Measurements from ENCODE around the gene CAMKMT. TPM values are rescaled to one million over a fixed set of nuclear protein-coding genes. Genes with fewer than 3 reads are reported as not detected.

The CAMKMT gene
- total RNA-seq, 5 donors from 2014 or later (not counting 1 experiment from before 2014, with no cell fraction given), result 11.9 to 20.2 (median 16.5) TPM

DNA sequence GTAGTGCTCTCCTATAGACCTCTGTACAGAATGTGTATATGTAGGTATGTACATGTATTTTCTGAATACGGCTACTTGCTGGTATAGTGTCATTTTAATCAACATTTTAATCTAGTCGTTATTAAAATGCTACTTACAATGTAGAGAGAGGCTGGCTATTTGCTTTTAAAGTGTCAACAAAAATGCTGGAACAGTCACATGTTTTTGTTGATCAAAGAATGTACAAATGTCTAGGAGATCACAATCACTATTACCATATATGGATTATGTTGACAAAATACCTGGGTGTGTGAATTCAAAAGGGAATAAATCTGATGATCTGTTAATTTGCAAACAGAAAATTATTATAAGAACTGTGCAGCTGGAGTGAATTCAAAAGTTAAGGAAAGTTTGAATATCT, 170.3 kb downstream of the CAMKMT start:
- H3K4me1 ChIP-seq (ENCODE audit: control insufficient read depth in 1 of 2, extremely low read depth in 1 of 2, insufficient read depth in 2 of 2, low read length in 2 of 2), result no peaks in the 10 kb centered on the region
- H3K4me3 Mint-ChIP-seq, result no peak overlapping the region
- no peaks in the 10 kb centered on the region for H3K9me3 ChIP-seq
- H3K36me3 Mint-ChIP-seq, result peaks cover 26% of the 10 kb centered on the region
- no peaks in the 10 kb centered on the region for H3K27me3 Mint-ChIP-seq
- no CpG with 5 or more reads among the region's 2 CpGs for WGBS (ENCODE audit: insufficient coverage)
- DNase-seq (no peak), ATAC-seq (replicated peaks in 1 of 4) (no peak)
- ChIA-PET CTCF (no interaction called here), POLR2A (no interaction called here)
- no peak overlapping the region for H3K27ac ChIP-seq (ENCODE audit: low read length)
- H3K27me3 ChIP-seq (replicated peaks in 1 of 2; ENCODE audit: control insufficient read depth in 2 of 2, extremely low read depth in 1 of 2, insufficient read depth in 2 of 2, low read length in 1 of 2), result no peaks in the 10 kb centered on the region
- peaks cover 0 to 6% (median 5%) of the 10 kb centered on the region in 3 donors for H3K4me1 Mint-ChIP-seq
- no peak overlapping the region for H3K4me3 ChIP-seq (ENCODE audit: control insufficient read depth in 1 of 2, extremely low read depth in 1 of 2, low read length in 1 of 2)
- H3K9me3 Mint-ChIP-seq, result peaks cover 0 to 2% (median 0%) of the 10 kb centered on the region in 3 donors
- H3K27ac Mint-ChIP-seq, result no peak overlapping the region
- no peaks in the 10 kb centered on the region for H3K36me3 ChIP-seq (ENCODE audit: control insufficient read depth in 2 of 2, extremely low read depth in 1 of 2, insufficient read depth in 1 of 2, low read length in 1 of 2)

GRCh38 chr2:44533508-44533907, 171.8 kb downstream of the CAMKMT start:
- ChIA-PET POLR2A (no interaction called here), CTCF (interaction anchor here in 1 of 2 donors (0.6 kb wide), 2 partner anchors 8 to 908 kb away, joined by 3 to 4 read pairs; no protein-coding TSS in a partner anchor)
- H3K4me1 Mint-ChIP-seq, result peaks cover 0 to 4% (median 3%) of the 10 kb centered on the region in 3 donors
- H3K27ac ChIP-seq (ENCODE audit: low read length), result no peak overlapping the region
- no peak overlapping the region for H3K4me3 Mint-ChIP-seq
- H3K27me3 Mint-ChIP-seq, result no peaks in the 10 kb centered on the region
- no peaks in the 10 kb centered on the region for H3K4me1 ChIP-seq (ENCODE audit: control insufficient read depth in 1 of 2, extremely low read depth in 1 of 2, insufficient read depth in 2 of 2, low read length in 2 of 2)
- H3K27ac Mint-ChIP-seq, result no peak overlapping the region
- H3K36me3 ChIP-seq (ENCODE audit: control insufficient read depth in 2 of 2, extremely low read depth in 1 of 2, insufficient read depth in 1 of 2, low read length in 1 of 2), result no peaks in the 10 kb centered on the region
- no peak overlapping the region for H3K4me3 ChIP-seq (ENCODE audit: control insufficient read depth in 1 of 2, extremely low read depth in 1 of 2, low read length in 1 of 2)
- H3K9me3 Mint-ChIP-seq, result peaks cover 0 to 2% (median 0%) of the 10 kb centered on the region in 3 donors
- no peak for DNase-seq
- no peaks in the 10 kb centered on the region for H3K27me3 ChIP-seq (replicated peaks in 1 of 2; ENCODE audit: control insufficient read depth in 2 of 2, extremely low read depth in 1 of 2, insufficient read depth in 2 of 2, low read length in 1 of 2)
- ATAC-seq (replicated peaks in 1 of 4), result no peak
- no peaks in the 10 kb centered on the region for H3K9me3 ChIP-seq
- peaks cover 22% of the 10 kb centered on the region for H3K36me3 Mint-ChIP-seq
- no CpG with 5 or more reads among the region's 1 CpG for WGBS (ENCODE audit: insufficient coverage)

DNA sequence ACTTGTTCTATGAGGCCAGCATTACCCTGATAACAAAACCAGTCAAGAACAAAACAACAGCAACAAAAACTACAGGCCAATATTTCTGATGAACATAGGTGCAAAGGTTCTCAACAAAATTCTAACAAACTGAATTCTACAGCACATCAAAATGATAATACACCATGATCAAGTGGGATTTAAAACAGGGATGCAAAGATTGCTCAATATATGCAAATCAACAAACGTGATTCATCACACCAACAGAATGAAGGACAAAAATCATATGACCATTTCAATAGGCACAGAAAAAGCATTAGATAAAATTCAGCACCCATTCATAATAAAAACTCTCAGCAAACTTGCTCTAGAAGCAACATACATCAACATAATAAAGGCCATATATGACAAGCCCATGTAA, 173.6 kb downstream of the CAMKMT start:
- Mint-ChIP-seq H3K36me3 (peaks cover 22% of the 10 kb centered on the region), H3K9me3 (peaks cover 0 to 2% (median 0%) of the 10 kb centered on the region in 3 donors), H3K4me3 (no peak overlapping the region), H3K27me3 (no peaks in the 10 kb centered on the region), H3K4me1 (no peaks in the 10 kb centered on the region), H3K27ac (no peak overlapping the region)
- no peak for ATAC-seq (replicated peaks in 1 of 4)
- POLR2A ChIA-PET, result no interaction called here
- no peaks in the 10 kb centered on the region for H3K4me1 ChIP-seq (ENCODE audit: control insufficient read depth in 1 of 2, extremely low read depth in 1 of 2, insufficient read depth in 2 of 2, low read length in 2 of 2)
- no peak for DNase-seq
- H3K9me3 ChIP-seq, result no peaks in the 10 kb centered on the region
- H3K36me3 ChIP-seq (ENCODE audit: control insufficient read depth in 2 of 2, extremely low read depth in 1 of 2, insufficient read depth in 1 of 2, low read length in 1 of 2), result no peaks in the 10 kb centered on the region
- CTCF ChIA-PET, result no interaction called here
- no peak overlapping the region for H3K4me3 ChIP-seq (ENCODE audit: control insufficient read depth in 1 of 2, extremely low read depth in 1 of 2, low read length in 1 of 2)
- no peaks in the 10 kb centered on the region for H3K27me3 ChIP-seq (replicated peaks in 1 of 2; ENCODE audit: control insufficient read depth in 2 of 2, extremely low read depth in 1 of 2, insufficient read depth in 2 of 2, low read length in 1 of 2)
- no CpG with 5 or more reads among the region's 1 CpG for WGBS (ENCODE audit: insufficient coverage)
- H3K27ac ChIP-seq (ENCODE audit: low read length), result no peak overlapping the region

GRCh38 chr2:44537264-44537663, 175.5 kb downstream of the CAMKMT start:
- Mint-ChIP-seq H3K4me1 (no peaks in the 10 kb centered on the region), H3K9me3 (peaks cover 0 to 2% (median 0%) of the 10 kb centered on the region in 3 donors), H3K27ac (no peak overlapping the region), H3K4me3 (no peak overlapping the region), H3K27me3 (no peaks in the 10 kb centered on the region), H3K36me3 (peaks cover 18% of the 10 kb centered on the region)
- CTCF ChIA-PET, result no interaction called here
- no peak for ATAC-seq (replicated peaks in 1 of 4)
- DNase-seq, result no peak
- no peaks in the 10 kb centered on the region for H3K27me3 ChIP-seq (replicated peaks in 1 of 2; ENCODE audit: control insufficient read depth in 2 of 2, extremely low read depth in 1 of 2, insufficient read depth in 2 of 2, low read length in 1 of 2)
- no peaks in the 10 kb centered on the region for H3K9me3 ChIP-seq
- H3K4me1 ChIP-seq (ENCODE audit: control insufficient read depth in 1 of 2, extremely low read depth in 1 of 2, insufficient read depth in 2 of 2, low read length in 2 of 2), result no peaks in the 10 kb centered on the region
- H3K36me3 ChIP-seq (ENCODE audit: control insufficient read depth in 2 of 2, extremely low read depth in 1 of 2, insufficient read depth in 1 of 2, low read length in 1 of 2), result no peaks in the 10 kb centered on the region
- H3K27ac ChIP-seq (ENCODE audit: low read length), result no peak overlapping the region
- POLR2A ChIA-PET, result no interaction called here
- H3K4me3 ChIP-seq (ENCODE audit: control insufficient read depth in 1 of 2, extremely low read depth in 1 of 2, low read length in 1 of 2), result no peak overlapping the region
- no CpG with 5 or more reads among the region's 2 CpGs for WGBS (ENCODE audit: insufficient coverage)

DNA sequence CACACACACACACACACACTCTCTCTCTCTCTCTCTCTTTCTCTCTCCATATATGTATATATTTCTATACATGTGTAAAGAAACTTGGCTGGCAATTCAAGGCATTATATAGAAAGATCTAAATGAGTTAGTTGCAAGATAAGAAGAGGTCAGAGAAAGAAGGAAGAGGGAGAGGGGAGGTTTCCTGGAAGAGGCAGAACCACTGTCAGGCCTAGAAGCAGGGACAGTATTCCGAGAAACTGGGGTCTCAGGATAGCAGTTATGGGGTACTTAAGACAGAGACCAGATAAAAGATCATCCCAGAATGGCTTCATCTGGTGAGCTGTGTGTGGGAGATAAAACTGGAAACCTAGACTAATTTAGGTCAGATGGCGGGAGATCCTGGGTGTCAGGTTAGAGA, 180.8 kb downstream of the CAMKMT start:
- WGBS (ENCODE audit: insufficient coverage), result 40% methylated on average over 1 of the region's 2 CpGs
- Mint-ChIP-seq H3K9me3 (no peaks in the 10 kb centered on the region), H3K27me3 (no peaks in the 10 kb centered on the region), H3K4me1 (no peaks in the 10 kb centered on the region), H3K4me3 (no peak overlapping the region), H3K27ac (no peak overlapping the region), H3K36me3 (peaks cover 4% of the 10 kb centered on the region)
- no peaks in the 10 kb centered on the region for H3K9me3 ChIP-seq
- ATAC-seq (replicated peaks in 1 of 4), result no peak
- POLR2A ChIA-PET, result no interaction called here
- no peak for DNase-seq
- H3K4me1 ChIP-seq (ENCODE audit: control insufficient read depth in 1 of 2, extremely low read depth in 1 of 2, insufficient read depth in 2 of 2, low read length in 2 of 2), result no peaks in the 10 kb centered on the region
- H3K27ac ChIP-seq (ENCODE audit: low read length), result no peak overlapping the region
- no peak overlapping the region for H3K4me3 ChIP-seq (ENCODE audit: control insufficient read depth in 1 of 2, extremely low read depth in 1 of 2, low read length in 1 of 2)
- no peaks in the 10 kb centered on the region for H3K27me3 ChIP-seq (replicated peaks in 1 of 2; ENCODE audit: control insufficient read depth in 2 of 2, extremely low read depth in 1 of 2, insufficient read depth in 2 of 2, low read length in 1 of 2)
- CTCF ChIA-PET, result no interaction called here
- no peaks in the 10 kb centered on the region for H3K36me3 ChIP-seq (ENCODE audit: control insufficient read depth in 2 of 2, extremely low read depth in 1 of 2, insufficient read depth in 1 of 2, low read length in 1 of 2)

DNA sequence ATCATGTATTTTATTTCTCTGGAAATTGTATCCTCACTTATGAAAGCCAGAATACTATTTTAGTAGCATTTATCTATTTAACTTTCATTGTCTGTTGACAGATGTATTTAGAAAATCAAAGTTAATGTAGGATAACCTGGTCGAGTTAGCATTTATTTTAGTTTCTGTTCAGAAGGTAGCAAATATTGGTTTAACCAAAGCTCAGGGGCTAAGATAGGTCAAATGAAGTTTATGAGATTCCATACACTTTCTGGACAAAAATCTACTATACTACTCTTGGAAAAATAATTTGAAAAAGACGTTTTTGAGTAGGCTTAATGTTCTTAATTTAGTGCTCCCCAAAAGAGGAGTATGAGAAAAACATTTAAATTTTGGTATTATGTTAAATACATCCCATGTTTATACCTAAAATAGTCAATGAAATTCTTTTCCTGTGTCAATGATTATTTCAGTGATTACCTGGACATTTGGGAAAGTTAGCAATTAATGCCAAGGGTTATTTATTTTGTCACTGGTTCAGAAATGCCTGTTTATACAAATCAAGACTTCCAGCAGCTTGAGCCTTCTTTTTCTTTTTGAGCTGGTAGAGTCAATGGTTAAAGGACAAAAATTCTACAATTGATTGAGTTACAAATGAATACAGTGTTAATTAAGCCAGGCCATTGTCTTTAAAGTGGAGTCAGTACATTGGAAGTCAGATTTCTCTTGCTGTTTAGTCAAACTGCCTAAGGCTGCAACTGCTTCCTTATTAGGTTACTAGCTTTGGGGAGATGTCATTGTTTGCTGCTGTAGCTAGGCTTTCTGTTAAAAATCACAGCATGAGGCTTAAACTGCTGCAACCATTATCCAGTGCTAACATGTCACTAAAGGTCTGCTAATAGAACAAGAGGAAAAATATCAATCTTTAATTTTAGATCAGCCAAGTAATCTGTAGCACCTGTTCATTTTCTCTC, 182.3 kb downstream of the CAMKMT start:
- H3K36me3 Mint-ChIP-seq, result peaks cover 7% of the 10 kb centered on the region
- CTCF ChIA-PET, result no interaction called here
- no peaks in the 10 kb centered on the region for H3K4me1 Mint-ChIP-seq
- POLR2A ChIA-PET, result interaction anchor here in 1 of 2 donors (0.7 kb wide), 1 partner anchor 543 kb away, joined by 3 read pairs; no protein-coding TSS in a partner anchor
- H3K4me3 Mint-ChIP-seq, result no peak overlapping the region
- Histone ChIP-seq H3K9me3 (no peaks in the 10 kb centered on the region), H3K36me3 (ENCODE audit: control insufficient read depth in 2 of 2, extremely low read depth in 1 of 2, insufficient read depth in 1 of 2, low read length in 1 of 2) (no peaks in the 10 kb centered on the region), H3K4me1 (ENCODE audit: control insufficient read depth in 1 of 2, extremely low read depth in 1 of 2, insufficient read depth in 2 of 2, low read length in 2 of 2) (no peaks in the 10 kb centered on the region), H3K27ac (ENCODE audit: low read length) (no peak overlapping the region), H3K4me3 (ENCODE audit: control insufficient read depth in 1 of 2, extremely low read depth in 1 of 2, low read length in 1 of 2) (no peak overlapping the region), H3K27me3 (replicated peaks in 1 of 2; ENCODE audit: control insufficient read depth in 2 of 2, extremely low read depth in 1 of 2, insufficient read depth in 2 of 2, low read length in 1 of 2) (no peaks in the 10 kb centered on the region)
- no peaks in the 10 kb centered on the region for H3K9me3 Mint-ChIP-seq
- DNase-seq, result no peak
- no CpG with 5 or more reads among the region's 2 CpGs for WGBS (ENCODE audit: insufficient coverage)
- H3K27ac Mint-ChIP-seq, result no peak overlapping the region
- ATAC-seq (replicated peaks in 1 of 4), result no peak
- no peaks in the 10 kb centered on the region for H3K27me3 Mint-ChIP-seq

Data from T-cell (primary cell).